Tibial nerve (tissue), 4 donors: Measurements from ENCODE around the gene WFS1. TPM values are rescaled to one million over a fixed set of nuclear protein-coding genes. Genes with fewer than 3 reads are reported as not detected.

Source experiments
- DNase-seq, 2 donors: peaks; one replicate each; pipeline ENCODE4 v3.0.0-alpha.2; 2019; ENCODE audit warnings: low spot score in 2 of 2
- H3K27ac ChIP-seq, 4 donors: fragments of 200-600 bp; sonication (generic) in 3 of 4; one replicate each; pipeline ENCODE4 v1.5.1; 2017 to 2019; ENCODE audit warnings: mild to moderate bottlenecking in 1 of 4
- H3K27me3 ChIP-seq, 2 donors: fragments of 200-600 bp; sonication (generic) in 1 of 2; one replicate each; pipeline versions ENCODE4 v1.5.1 to v1.6.0; 2017 to 2019
- H3K36me3 ChIP-seq, 3 donors: fragments of 200-600 bp; sonication (generic); one replicate each; pipeline ENCODE4 v1.5.1; 2018 to 2019
- H3K4me1 ChIP-seq, 4 donors: fragments of 200-600 bp; sonication (generic) in 3 of 4; one replicate each; pipeline ENCODE4 v1.5.1; 2017 to 2019
- H3K4me3 ChIP-seq, 4 donors: fragments of 200-600 bp; sonication (generic) in 3 of 4; one replicate each; pipeline ENCODE4 v1.5.1; 2017 to 2019; ENCODE audit warnings: mild to moderate bottlenecking in 1 of 4, moderate library complexity in 1 of 4
- H3K9me3 ChIP-seq, 4 donors: fragments of 200-600 bp; sonication (generic) in 3 of 4; one replicate each; pipeline ENCODE4 v1.5.1; 2017 to 2019
- EP300 ChIP-seq, 2 donors: sonication (generic); formaldehyde crosslinking; IDR thresholded peaks; one replicate each; pipeline ENCODE4 v1.6.1; 2017; ENCODE audit warnings: antibody characterized with exemption in 2 of 2, mild to moderate bottlenecking in 1 of 2
- POLR2A ChIP-seq, 2 donors: fragments of 450-650 bp; IDR thresholded peaks; one replicate each; pipeline ENCODE4 v1.6.1; 2017; ENCODE audit warnings: antibody characterized with exemption in 2 of 2, mild to moderate bottlenecking in 2 of 2, moderate library complexity in 2 of 2
- WGBS, 2 donors: methylation state at CpG; one replicate each; pipeline ENCODE4 v1.1.5; 2018; 5-methylcytosine and 5-hydroxymethylcytosine counted together
- total RNA-seq, 4 donors: library from RNA; depleted of rRNA; stranded (reverse); fragments of >200 nt; gene quantifications; one replicate each; pipeline ENCODE4 v1.1.0, GENCODE V29; 2016
- TF ChIP-seq, protein P1 (sequence below), 5 experiments: fragments of 200-600 bp in 3 of 5; fragments of 450-650 bp in 2 of 5; sonication (generic) in 3 of 5; IDR thresholded peaks; one replicate each; pipeline ENCODE4 v1.5.1; 2016 to 2019; ENCODE audit warnings: antibody characterized with exemption in 5 of 5, mild to moderate bottlenecking in 3 of 5, moderate library complexity in 2 of 5

Gene WFS1
- total RNA-seq, 4 donors from 2014 or later = 52.8 to 125 (median 57.9) TPM

DNA sequence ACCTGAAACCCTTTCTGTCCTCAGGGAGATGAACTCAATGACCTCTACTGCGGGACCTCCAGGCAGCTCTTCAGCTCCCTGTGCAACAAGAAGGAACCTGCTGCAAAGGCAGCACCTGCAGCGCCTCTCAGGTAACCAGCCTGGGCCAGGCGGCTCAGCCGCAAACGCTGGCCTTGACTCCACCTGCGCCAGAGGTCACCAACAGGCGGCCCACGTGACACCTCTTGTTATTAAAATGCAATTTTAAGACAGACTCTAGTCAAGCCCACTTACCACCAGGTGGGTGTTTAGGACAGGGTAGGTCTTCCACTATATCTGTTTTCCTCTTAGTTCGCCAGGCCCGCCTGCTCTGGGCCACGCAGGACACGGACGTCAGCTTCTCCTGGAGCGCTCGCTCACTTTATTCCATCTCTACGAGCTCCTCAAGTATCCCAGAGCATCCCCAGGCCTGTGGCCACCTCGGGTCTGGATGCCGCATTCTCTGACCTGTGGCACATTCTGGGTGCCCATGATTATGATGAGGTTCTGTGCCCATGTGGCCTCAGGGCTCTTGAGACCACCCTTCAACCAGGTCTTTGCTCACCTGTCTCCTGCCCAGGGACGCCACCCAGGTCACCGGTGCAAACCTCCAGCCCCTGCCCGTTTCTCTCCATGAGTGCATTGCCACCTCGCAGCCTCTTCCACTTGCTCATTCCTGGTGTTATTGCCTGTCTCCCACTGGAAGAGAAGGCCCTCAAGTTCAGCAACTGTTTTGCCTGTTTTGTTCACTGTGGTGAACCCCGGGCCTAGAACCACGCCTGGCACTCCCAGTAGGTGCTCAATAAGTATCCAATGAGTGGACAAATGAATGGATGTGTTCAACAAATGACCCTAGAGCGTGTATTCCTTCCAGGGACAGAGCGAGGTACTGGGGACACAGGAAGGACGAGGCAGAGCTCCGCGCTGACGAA, 36.5 kb upstream of the WFS1 start:
- H3K4me1 ChIP-seq = no peaks in the 10 kb centered on the region
- no peak overlapping the region for H3K27ac ChIP-seq
- H3K36me3 ChIP-seq = no peaks in the 10 kb centered on the region
- H3K9me3 ChIP-seq = no peaks in the 10 kb centered on the region
- WGBS, 2 donors = 86 to 90% methylated on average over 29 to 30 of the region's 30 CpGs
- DNase-seq = no peak
- TF ChIP-seq EP300 (IDR thresholded peaks at IDR 0.05) = no peak
- TF ChIP-seq, protein P1, sequence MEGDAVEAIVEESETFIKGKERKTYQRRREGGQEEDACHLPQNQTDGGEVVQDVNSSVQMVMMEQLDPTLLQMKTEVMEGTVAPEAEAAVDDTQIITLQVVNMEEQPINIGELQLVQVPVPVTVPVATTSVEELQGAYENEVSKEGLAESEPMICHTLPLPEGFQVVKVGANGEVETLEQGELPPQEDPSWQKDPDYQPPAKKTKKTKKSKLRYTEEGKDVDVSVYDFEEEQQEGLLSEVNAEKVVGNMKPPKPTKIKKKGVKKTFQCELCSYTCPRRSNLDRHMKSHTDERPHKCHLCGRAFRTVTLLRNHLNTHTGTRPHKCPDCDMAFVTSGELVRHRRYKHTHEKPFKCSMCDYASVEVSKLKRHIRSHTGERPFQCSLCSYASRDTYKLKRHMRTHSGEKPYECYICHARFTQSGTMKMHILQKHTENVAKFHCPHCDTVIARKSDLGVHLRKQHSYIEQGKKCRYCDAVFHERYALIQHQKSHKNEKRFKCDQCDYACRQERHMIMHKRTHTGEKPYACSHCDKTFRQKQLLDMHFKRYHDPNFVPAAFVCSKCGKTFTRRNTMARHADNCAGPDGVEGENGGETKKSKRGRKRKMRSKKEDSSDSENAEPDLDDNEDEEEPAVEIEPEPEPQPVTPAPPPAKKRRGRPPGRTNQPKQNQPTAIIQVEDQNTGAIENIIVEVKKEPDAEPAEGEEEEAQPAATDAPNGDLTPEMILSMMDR (IDR thresholded peaks at IDR 0.05) = no peak
- TF ChIP-seq POLR2A (IDR thresholded peaks at IDR 0.05) = no peak
- H3K4me3 ChIP-seq = no peak overlapping the region
- H3K27me3 ChIP-seq = no peaks in the 10 kb centered on the region

DNA sequence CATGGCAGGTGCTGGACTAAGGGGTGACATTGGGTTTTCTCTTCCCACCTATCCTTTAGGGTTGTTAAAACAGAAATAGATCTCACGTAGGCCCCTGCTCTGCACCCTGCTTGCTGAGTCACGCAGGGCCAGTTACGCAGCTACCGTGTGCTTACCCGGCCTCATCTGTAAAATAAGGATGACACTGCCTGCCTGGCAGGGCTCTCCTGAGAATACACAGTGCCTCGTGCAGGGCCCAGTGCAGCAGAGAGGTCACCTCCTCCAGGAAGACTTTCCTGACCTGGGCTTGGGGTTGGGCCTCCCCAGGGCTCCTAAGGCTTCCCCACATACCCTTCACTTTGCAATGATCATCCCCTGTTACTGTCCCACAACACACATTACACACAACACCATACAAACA, 35.7 kb upstream of the WFS1 start:
- Histone ChIP-seq H3K27ac (no peak overlapping the region), H3K4me1 (no peaks in the 10 kb centered on the region), H3K27me3 (no peaks in the 10 kb centered on the region), H3K4me3 (no peak overlapping the region), H3K36me3 (no peaks in the 10 kb centered on the region), H3K9me3 (no peaks in the 10 kb centered on the region)
- TF ChIP-seq EP300 (IDR thresholded peaks at IDR 0.05) (no peak), POLR2A (IDR thresholded peaks at IDR 0.05) (no peak)
- TF ChIP-seq, protein P1 (IDR thresholded peaks at IDR 0.05) = no peak
- no peak for DNase-seq
- 71 to 74% methylated on average over 6 of the region's 6 CpGs for WGBS, 2 donors

DNA sequence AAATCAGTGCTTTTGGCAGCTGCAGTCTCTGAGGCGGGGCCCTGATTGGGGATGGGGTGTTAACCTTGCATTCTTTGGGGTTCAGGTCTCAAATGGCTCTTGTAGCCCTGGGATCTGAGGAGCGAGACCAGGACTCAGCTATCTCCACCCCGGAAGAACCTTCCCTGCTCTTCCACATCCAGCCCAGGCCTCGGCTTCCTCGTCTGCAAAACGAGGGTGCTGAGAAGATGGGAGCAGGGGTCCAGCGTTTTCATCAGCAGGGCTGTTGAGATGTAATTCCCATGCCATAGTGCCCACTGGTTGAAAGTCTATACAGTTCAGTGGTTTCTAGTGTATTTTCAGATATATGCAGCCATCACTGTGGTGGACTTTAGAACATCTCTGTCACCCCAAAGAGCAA, 34.6 kb upstream of the WFS1 start:
- TF ChIP-seq POLR2A (IDR thresholded peaks at IDR 0.05) (no peak), EP300 (IDR thresholded peaks at IDR 0.05) (no peak)
- TF ChIP-seq, protein P1 (IDR thresholded peaks at IDR 0.05) = no peak
- no peak for DNase-seq

DNA sequence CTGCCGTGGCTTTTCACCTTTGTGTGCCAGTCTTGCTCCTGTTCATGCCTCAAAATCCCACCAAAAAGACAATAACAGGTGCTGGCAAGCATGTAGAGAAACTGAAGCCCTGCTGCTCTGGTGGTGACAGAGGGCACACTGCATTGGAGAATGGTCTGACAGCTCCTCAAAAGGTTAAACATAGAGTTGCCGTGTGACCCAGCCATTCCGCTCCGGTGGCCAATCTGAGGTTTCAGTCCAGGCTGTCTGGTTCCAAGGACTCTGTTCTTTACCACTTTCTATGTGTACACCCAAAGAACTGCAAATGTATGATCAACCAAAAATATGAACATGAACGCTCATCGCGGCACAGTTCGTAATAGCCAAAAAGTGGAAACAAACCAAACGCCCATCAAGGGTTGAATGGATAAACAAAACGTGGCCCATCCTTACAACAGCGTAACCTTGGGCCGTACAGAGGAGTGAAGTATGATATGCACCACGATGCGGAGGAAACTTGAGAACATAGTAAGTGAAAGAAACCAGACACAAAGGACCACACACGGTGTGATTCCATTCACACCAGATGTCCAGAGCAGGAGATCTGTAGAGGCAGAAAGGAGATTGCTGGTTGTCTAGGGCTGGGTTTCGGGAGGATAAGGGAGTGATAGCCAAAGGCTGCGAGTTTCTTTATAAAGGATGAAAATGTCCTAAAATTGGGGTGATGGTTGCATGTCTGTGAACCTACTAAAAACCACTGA, 33.6 kb upstream of the WFS1 start:
- DNase-seq = no peak
- Histone ChIP-seq H3K27ac (no peak overlapping the region), H3K36me3 (no peaks in the 10 kb centered on the region), H3K9me3 (no peaks in the 10 kb centered on the region), H3K4me1 (no peaks in the 10 kb centered on the region), H3K4me3 (no peak overlapping the region), H3K27me3 (no peaks in the 10 kb centered on the region)
- no peak for TF ChIP-seq POLR2A (IDR thresholded peaks at IDR 0.05)
- TF ChIP-seq EP300 (IDR thresholded peaks at IDR 0.05) = no peak
- TF ChIP-seq, protein P1 (IDR thresholded peaks at IDR 0.05) = no peak
- WGBS, 2 donors = 58 to 65% methylated on average over 17 of the region's 17 CpGs

More for the DNA sequence above, 34.6 kb upstream of the WFS1 start:
- Histone ChIP-seq H3K4me3 (no peak overlapping the region), H3K36me3 (no peaks in the 10 kb centered on the region), H3K27me3 (no peaks in the 10 kb centered on the region), H3K4me1 (no peaks in the 10 kb centered on the region), H3K9me3 (no peaks in the 10 kb centered on the region), H3K27ac (no peak overlapping the region)
- WGBS, 2 donors = 73 to 80% methylated on average over 7 of the region's 7 CpGs
